Kidney (tissue), 14 donors: ENCODE measurements around the gene RERE. TPM values are rescaled to one million over a fixed set of nuclear protein-coding genes. Genes with fewer than 3 reads are reported as not detected.

Experiments used
- DNase-seq, 5 donors: peaks; one replicate each; pipeline ENCODE4 v3.0.0-alpha.2; 2013 to 2020
- FAIRE-seq: peaks from 2 replicates; lab custom pipeline; 2012; peaks lifted over from hg19 to GRCh38; lab: Jason Lieb, UNC
- H3K27ac ChIP-seq, 2 donors: one replicate each; pipeline ENCODE4 v1.7.0; 2013; ENCODE audit warnings: low read depth in 2 of 2, low read length in 2 of 2, inconsistent platforms in 1 of 2
- H3K27me3 ChIP-seq: one replicate; pipeline ENCODE4 v1.7.1; 2013; ENCODE audit warnings: low read length, inconsistent platforms; ENCODE audit not compliant: control insufficient read depth, insufficient read depth
- H3K36me3 ChIP-seq, 3 donors: one replicate each; pipeline versions ENCODE4 v1.7.0 to v1.7.1; 2013; ENCODE audit warnings: low read length in 3 of 3, control low read depth in 1 of 3, inconsistent platforms in 1 of 3; ENCODE audit not compliant: insufficient read depth in 3 of 3, control insufficient read depth in 2 of 3
- H3K4me1 ChIP-seq, 3 donors: one replicate each; pipeline versions ENCODE4 v1.7.0 to v1.7.1; 2013; ENCODE audit warnings: low read length in 3 of 3, inconsistent platforms in 1 of 3, low read depth in 1 of 3; ENCODE audit not compliant: control insufficient read depth in 2 of 3, insufficient read depth in 2 of 3
- H3K4me3 ChIP-seq, 3 donors: one replicate each; pipeline versions ENCODE4 v1.7.0 to v1.8.1; 2013; ENCODE audit warnings: low read length in 3 of 3, control low read depth in 1 of 3, inconsistent platforms in 1 of 3
- H3K9ac ChIP-seq, 3 donors: one replicate each; pipeline versions ENCODE4 v1.7.0 to v1.7.1; 2013; ENCODE audit warnings: low read length in 3 of 3, control low read depth in 1 of 3, inconsistent platforms in 1 of 3
- H3K9me3 ChIP-seq, 3 donors: one replicate each; pipeline versions ENCODE4 v1.7.0 to v1.7.1; 2013; ENCODE audit warnings: low read length in 3 of 3, control low read depth in 1 of 3, inconsistent platforms in 1 of 3; ENCODE audit not compliant: control insufficient read depth in 2 of 3, insufficient read depth in 1 of 3
- intact Hi-C: fragments of 100-400 bp; cut with DNase I; formaldehyde crosslinking; loops from one replicate; pipeline ENCODE4 v1.11.1; 2022
- polyA plus RNA-seq: library from polyadenylated mRNA; stranded (reverse); fragments of 350-450 nt; fragmentation: Illumina TruSeq; extraction: RNeasy Lipid Tissue Mini Kit (QIAGEN cat#74804); gene quantifications from one replicate; pipeline ENCODE4 v1.2.3, GENCODE V29; 2014; ENCODE audit warnings: low read depth, low replicate concordance; ENCODE audit not compliant: insufficient read depth
- total RNA-seq: library from RNA; stranded (reverse); fragmentation: NEBNext Ultra II Directional; extraction: Animal tissue kit (Norgen Biotek cat#: 25700); gene quantifications from one replicate; pipeline ENCODE4 v1.2.1, GENCODE V29; 2021
- TF ChIP-seq, protein P1 (sequence below): IDR thresholded peaks from 3 replicates; pipeline ENCODE4 v1.5.1; 2012; ENCODE audit warnings: mild to moderate bottlenecking, moderate library complexity, borderline replicate concordance; ENCODE audit not compliant: insufficient read depth; ENCODE audit errors: extremely low read depth
- donor health status: control.
- donor health status: control.
- donor health status: control.
- donor health status: control.
- donor health status: control.
- donor health status: DM: yes; HTN: yes; CAD: no.
- donor health status: Normal renal cell carcinoma (clear cell type).

The RERE gene
- total and polyA plus RNA-seq, 2 donors from 2014 or later = 37.2 to 176 TPM

DNA sequence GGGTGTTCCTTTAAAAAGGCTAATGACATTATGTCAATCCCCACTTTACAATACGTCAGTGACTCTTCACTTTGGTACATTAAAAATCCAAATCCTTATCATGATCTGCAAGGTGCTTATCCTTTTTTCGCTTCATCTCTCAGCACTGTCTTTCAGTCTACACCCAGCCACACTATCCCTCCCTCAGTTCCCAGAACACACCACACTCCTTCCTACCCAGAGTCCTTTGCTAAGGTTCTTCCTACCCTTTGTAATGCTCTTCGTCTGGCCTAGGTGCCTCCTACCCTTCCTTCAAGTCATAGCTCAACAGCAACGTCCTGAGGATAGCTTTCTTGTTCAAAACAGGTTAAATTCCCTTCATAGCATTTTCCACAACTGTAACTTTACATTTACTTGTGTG lies 152.6 kb downstream of the RERE start:
- DNase-seq = no peak
- TF ChIP-seq, protein P1, sequence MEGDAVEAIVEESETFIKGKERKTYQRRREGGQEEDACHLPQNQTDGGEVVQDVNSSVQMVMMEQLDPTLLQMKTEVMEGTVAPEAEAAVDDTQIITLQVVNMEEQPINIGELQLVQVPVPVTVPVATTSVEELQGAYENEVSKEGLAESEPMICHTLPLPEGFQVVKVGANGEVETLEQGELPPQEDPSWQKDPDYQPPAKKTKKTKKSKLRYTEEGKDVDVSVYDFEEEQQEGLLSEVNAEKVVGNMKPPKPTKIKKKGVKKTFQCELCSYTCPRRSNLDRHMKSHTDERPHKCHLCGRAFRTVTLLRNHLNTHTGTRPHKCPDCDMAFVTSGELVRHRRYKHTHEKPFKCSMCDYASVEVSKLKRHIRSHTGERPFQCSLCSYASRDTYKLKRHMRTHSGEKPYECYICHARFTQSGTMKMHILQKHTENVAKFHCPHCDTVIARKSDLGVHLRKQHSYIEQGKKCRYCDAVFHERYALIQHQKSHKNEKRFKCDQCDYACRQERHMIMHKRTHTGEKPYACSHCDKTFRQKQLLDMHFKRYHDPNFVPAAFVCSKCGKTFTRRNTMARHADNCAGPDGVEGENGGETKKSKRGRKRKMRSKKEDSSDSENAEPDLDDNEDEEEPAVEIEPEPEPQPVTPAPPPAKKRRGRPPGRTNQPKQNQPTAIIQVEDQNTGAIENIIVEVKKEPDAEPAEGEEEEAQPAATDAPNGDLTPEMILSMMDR = no peak
- intact Hi-C loops = no loop called here
- Histone ChIP-seq H3K9ac (no peak overlapping the region), H3K4me1 (peaks cover 19 to 72% (median 53%) of the 10 kb centered on the region in 3 donors), H3K27me3 (no peaks in the 10 kb centered on the region), H3K9me3 (no peaks in the 10 kb centered on the region), H3K27ac (peak overlapping the region; percentile 12 to 13), H3K36me3 (no peaks in the 10 kb centered on the region), H3K4me3 (no peak overlapping the region)
- FAIRE-seq = no peak

DNA sequence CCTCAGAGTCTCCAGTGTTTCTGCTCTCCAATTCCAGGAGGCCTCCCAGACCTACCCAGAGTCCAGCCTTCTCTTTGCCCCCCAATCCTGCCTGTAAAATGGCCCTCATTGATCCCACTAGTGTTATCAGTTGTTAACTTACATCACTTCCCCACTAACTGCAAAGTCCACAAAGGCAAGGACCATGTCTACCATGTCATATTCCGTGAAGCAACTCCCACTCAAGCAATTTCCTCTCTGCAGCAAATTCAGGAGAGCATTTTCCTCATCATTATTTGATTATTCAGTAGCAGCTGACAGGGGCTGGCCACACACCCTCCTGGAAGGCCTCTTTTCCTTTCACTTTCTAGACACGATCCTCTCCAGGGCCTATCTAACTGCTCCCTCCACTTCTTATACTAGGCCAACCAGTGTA lies 153.5 kb downstream of the RERE start:
- H3K9me3 ChIP-seq = no peaks in the 10 kb centered on the region
- H3K9ac ChIP-seq = no peak overlapping the region
- H3K36me3 ChIP-seq = no peaks in the 10 kb centered on the region
- peak overlapping the region; percentile 33 to 71 for H3K27ac ChIP-seq
- intact Hi-C loops = no loop called here
- DNase-seq = no peak
- H3K4me1 ChIP-seq = peaks cover 19 to 70% (median 53%) of the 10 kb centered on the region in 3 donors
- no peak for FAIRE-seq
- peak overlapping the region in 2 of 3 donors; percentile 1 to 7 for H3K4me3 ChIP-seq
- H3K27me3 ChIP-seq = no peaks in the 10 kb centered on the region
- TF ChIP-seq, protein P1 = no peak

DNA sequence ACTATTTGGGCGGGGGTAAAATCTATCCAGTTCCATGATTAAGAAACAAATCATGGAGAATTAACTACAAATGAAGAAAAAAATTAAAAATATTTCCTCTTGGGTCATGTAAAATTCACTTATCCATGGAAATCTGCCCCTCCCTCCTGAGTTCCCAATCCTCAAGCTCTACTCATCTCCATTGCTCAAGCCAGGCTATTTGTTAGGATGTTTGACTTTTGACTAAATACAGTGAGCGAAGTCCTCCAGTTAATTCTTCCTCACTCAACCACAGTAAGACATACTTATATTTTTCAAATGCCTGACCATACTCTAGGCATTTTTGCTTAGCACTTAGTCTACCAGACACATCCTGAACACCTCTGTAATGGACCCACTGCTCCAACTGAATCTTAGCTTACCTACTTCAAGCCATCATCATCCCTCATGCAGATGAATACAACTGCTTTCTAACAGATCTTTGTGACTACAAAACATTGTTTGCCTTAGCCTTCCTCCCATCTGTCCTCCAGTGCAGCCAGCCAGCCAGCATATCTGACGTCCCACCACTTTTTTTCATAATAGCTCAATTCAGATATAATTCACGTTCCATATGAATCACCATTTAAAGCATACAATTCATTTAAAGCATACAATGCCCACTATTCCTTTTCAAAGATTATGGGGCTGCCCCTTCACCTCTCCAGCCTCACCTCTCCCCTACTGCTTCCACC lies 154.2 kb downstream of the RERE start:
- TF ChIP-seq, protein P1 = no peak
- Histone ChIP-seq H3K4me3 (no peak overlapping the region), H3K27ac (peak overlapping the region; percentile 9 to 71), H3K4me1 (peaks cover 19 to 70% (median 50%) of the 10 kb centered on the region in 3 donors), H3K36me3 (no peaks in the 10 kb centered on the region), H3K9me3 (no peaks in the 10 kb centered on the region), H3K9ac (no peak overlapping the region), H3K27me3 (no peaks in the 10 kb centered on the region)
- FAIRE-seq = no peak
- DNase-seq = no peak
- intact Hi-C loops = no loop called here
